ENCODE measurements around the gene RAI14.

The RAI14 gene

GRCh38 chr5:34718516-34718915 lies 62.4 kb downstream of the RAI14 start:
- H3K9ac ChIP-seq (ENCODE audit: low read length), result no peak overlapping the region
- DNase-seq, result no peak
- no peak overlapping the region for H2AFZ ChIP-seq (ENCODE audit: low read length)
- H3K27me3 ChIP-seq (replicated peaks; ENCODE audit: insufficient read depth, low read length), result no peaks in the 10 kb centered on the region
- H3K4me3 ChIP-seq (ENCODE audit: low read length), result no peak overlapping the region
- no peaks in the 10 kb centered on the region for H3K9me3 ChIP-seq (replicated peaks; ENCODE audit: insufficient read depth, low read length)
- no peaks in the 10 kb centered on the region for H4K20me1 ChIP-seq (ENCODE audit: insufficient read depth, low read length)
- H3K36me3 ChIP-seq (replicated peaks; ENCODE audit: insufficient read depth, low read length), result no peaks in the 10 kb centered on the region
- H3K4me2 ChIP-seq (ENCODE audit: low read depth, low read length), result no peak overlapping the region
- TF ChIP-seq, protein P1, sequence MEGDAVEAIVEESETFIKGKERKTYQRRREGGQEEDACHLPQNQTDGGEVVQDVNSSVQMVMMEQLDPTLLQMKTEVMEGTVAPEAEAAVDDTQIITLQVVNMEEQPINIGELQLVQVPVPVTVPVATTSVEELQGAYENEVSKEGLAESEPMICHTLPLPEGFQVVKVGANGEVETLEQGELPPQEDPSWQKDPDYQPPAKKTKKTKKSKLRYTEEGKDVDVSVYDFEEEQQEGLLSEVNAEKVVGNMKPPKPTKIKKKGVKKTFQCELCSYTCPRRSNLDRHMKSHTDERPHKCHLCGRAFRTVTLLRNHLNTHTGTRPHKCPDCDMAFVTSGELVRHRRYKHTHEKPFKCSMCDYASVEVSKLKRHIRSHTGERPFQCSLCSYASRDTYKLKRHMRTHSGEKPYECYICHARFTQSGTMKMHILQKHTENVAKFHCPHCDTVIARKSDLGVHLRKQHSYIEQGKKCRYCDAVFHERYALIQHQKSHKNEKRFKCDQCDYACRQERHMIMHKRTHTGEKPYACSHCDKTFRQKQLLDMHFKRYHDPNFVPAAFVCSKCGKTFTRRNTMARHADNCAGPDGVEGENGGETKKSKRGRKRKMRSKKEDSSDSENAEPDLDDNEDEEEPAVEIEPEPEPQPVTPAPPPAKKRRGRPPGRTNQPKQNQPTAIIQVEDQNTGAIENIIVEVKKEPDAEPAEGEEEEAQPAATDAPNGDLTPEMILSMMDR (IDR thresholded peaks at IDR 0.05; ENCODE audit: low read length), result no peak
- TF ChIP-seq EZH2 (optimal IDR thresholded peaks at IDR 0.05; ENCODE audit: low read depth, low read length) (no peak), EZH2phosphoT487 (IDR thresholded peaks at IDR 0.05; ENCODE audit: low read length) (no peak)
- no peak overlapping the region for H3K27ac ChIP-seq (ENCODE audit: low read length)
- H3F3A ChIP-seq (ENCODE audit: insufficient read depth, low read length), result no peaks in the 10 kb centered on the region
- no peaks in the 10 kb centered on the region for H3K9me2 ChIP-seq (replicated peaks; ENCODE audit: insufficient read depth, low read length)
- H3K79me2 ChIP-seq (ENCODE audit: low read length), result no peaks in the 10 kb centered on the region
- H3K4me1 ChIP-seq (ENCODE audit: low read length), result no peaks in the 10 kb centered on the region

- H3K36me3 ChIP-seq (replicated peaks; ENCODE audit: insufficient read depth, low read length), result no peaks in the 10 kb centered on the region
- DNase-seq, result no peak
- H3K79me2 ChIP-seq (ENCODE audit: low read length), result no peaks in the 10 kb centered on the region
- no peak overlapping the region for H3K27ac ChIP-seq (ENCODE audit: low read length)
- H3K9me2 ChIP-seq (replicated peaks; ENCODE audit: insufficient read depth, low read length), result no peaks in the 10 kb centered on the region
- H3K4me3 ChIP-seq (ENCODE audit: low read length), result no peak overlapping the region
- H3K4me2 ChIP-seq (ENCODE audit: low read depth, low read length), result no peak overlapping the region
- H3K9ac ChIP-seq (ENCODE audit: low read length), result no peak overlapping the region
- H3K9me3 ChIP-seq (replicated peaks; ENCODE audit: insufficient read depth, low read length), result no peaks in the 10 kb centered on the region
- H3F3A ChIP-seq (ENCODE audit: insufficient read depth, low read length), result no peaks in the 10 kb centered on the region
- H3K4me1 ChIP-seq (ENCODE audit: low read length), result no peaks in the 10 kb centered on the region
- TF ChIP-seq, protein P1 (IDR thresholded peaks at IDR 0.05; ENCODE audit: low read length), result no peak
- TF ChIP-seq EZH2phosphoT487 (IDR thresholded peaks at IDR 0.05; ENCODE audit: low read length) (no peak), EZH2 (optimal IDR thresholded peaks at IDR 0.05; ENCODE audit: low read depth, low read length) (no peak)
- no peaks in the 10 kb centered on the region for H4K20me1 ChIP-seq (ENCODE audit: insufficient read depth, low read length)
- no peaks in the 10 kb centered on the region for H3K27me3 ChIP-seq (replicated peaks; ENCODE audit: insufficient read depth, low read length)
- no peak overlapping the region for H2AFZ ChIP-seq (ENCODE audit: low read length)
These were observed 62.9 kb downstream of the RAI14 start for GRCh38 chr5:34719029-34719428.

DNA sequence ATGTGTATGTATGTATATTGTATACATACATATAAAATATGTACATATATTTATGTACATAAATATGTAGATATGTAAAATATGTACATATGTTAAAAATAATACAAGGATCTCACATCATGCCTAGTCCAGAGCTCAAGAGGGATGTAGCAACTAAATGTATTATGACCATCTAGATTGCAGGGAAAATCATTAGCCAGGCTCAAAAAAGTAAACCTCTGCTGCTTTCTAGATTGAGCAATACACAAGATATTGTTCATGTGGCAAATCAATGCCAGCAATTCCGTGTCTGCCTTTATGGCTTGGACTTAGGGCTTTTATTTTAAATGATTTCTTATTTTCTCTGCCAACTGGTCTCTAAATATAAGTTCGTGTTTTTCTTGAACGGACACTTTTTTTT lies 65.2 kb downstream of the RAI14 start:
- Histone ChIP-seq H3K9me3 (replicated peaks; ENCODE audit: insufficient read depth, low read length) (no peaks in the 10 kb centered on the region), H3F3A (ENCODE audit: insufficient read depth, low read length) (no peaks in the 10 kb centered on the region), H3K4me1 (ENCODE audit: low read length) (no peaks in the 10 kb centered on the region), H3K9ac (ENCODE audit: low read length) (no peak overlapping the region), H3K4me2 (ENCODE audit: low read depth, low read length) (no peak overlapping the region), H3K27ac (ENCODE audit: low read length) (no peak overlapping the region), H4K20me1 (ENCODE audit: insufficient read depth, low read length) (no peaks in the 10 kb centered on the region; the same call in 1 of the 2 replicates), H3K4me3 (ENCODE audit: low read length) (no peak overlapping the region), H3K79me2 (ENCODE audit: low read length) (no peaks in the 10 kb centered on the region), H2AFZ (ENCODE audit: low read length) (no peak overlapping the region), H3K27me3 (replicated peaks; ENCODE audit: insufficient read depth, low read length) (no peaks in the 10 kb centered on the region), H3K36me3 (replicated peaks; ENCODE audit: insufficient read depth, low read length) (no peaks in the 10 kb centered on the region), H3K9me2 (replicated peaks; ENCODE audit: insufficient read depth, low read length) (no peaks in the 10 kb centered on the region)
- no peak for DNase-seq
- TF ChIP-seq, protein P1 (IDR thresholded peaks at IDR 0.05; ENCODE audit: low read length), result no peak
- TF ChIP-seq EZH2phosphoT487 (IDR thresholded peaks at IDR 0.05; ENCODE audit: low read length), result no peak
- no peak for TF ChIP-seq EZH2 (optimal IDR thresholded peaks at IDR 0.05; ENCODE audit: low read depth, low read length)

Data from MM.1S (cell line).